GM21825 (cell line): Measurements from ENCODE around the gene MACF1.
"Not testable (repeated sequence)": the region's sequence is repeated elsewhere in the genome, so short reads cannot be mapped to it uniquely, and the experiment has no call there.

ENCODE experiments used
- ATAC-seq: cut with Tn5 transposase; IDR thresholded peaks from one replicate; pipeline ENCODE4 v1.9.1; 2021; ENCODE audit warnings: mild to moderate bottlenecking, moderate library complexity; ENCODE audit not compliant: unreplicated experiment

Gene MACF1

GRCh38 chr1:39526466-39527189 is 322.1 kb downstream of the MACF1 start:
- ATAC-seq = no peak

- not testable (repeated sequence) for ATAC-seq
Observed at GRCh38 chr1:39527190-39527579, 322.7 kb downstream of the MACF1 start.

- ATAC-seq = no peak
Observed at GRCh38 chr1:39528082-39528481, 323.6 kb downstream of the MACF1 start.

GRCh38 chr1:39529901-39530535 is 325.5 kb downstream of the MACF1 start:
- ATAC-seq = no peak

GRCh38 chr1:39531526-39531925 is 327.0 kb downstream of the MACF1 start:
- no peak for ATAC-seq

GRCh38 chr1:39533442-39533841 is 328.9 kb downstream of the MACF1 start:
- no peak for ATAC-seq
